Activated B cell treated with CpG ODN at 0.5 μM for 24 hours (primary cell): ENCODE results near the gene RBM39. TPM values are rescaled to one million over a fixed set of nuclear protein-coding genes. Genes with fewer than 3 reads are reported as not detected.
A peak's percentile ranks its signal among the peaks of the same experiment; 100 is the strongest.
"Not testable (repeated sequence)": the region's sequence is repeated elsewhere in the genome, so short reads cannot be mapped to it uniquely, and the experiment has no call there.

Source experiments
- ATAC-seq: fragments of 200-7000 bp; cut with Tn5 transposase; one replicate; pipeline ENCODE4 v1.10.0; 2021; ENCODE audit warnings: low read depth, mild to moderate bottlenecking, moderate library complexity
- CTCF ChIA-PET: fragments of 350-600 bp; sonication (Branson Sonifier 250); formaldehyde crosslinking; loops from one replicate; lab custom pipeline; 2021; ENCODE audit warnings: antibody characterized with exemption; lab: Charles Lee
- POLR2A ChIA-PET: fragments of 350-600 bp; sonication (Branson Sonifier 250); formaldehyde crosslinking; loops from one replicate; lab custom pipeline; 2021; ENCODE audit warnings: antibody characterized with exemption; lab: Charles Lee
- DNase-seq: peaks from one replicate; pipeline ENCODE4 v3.0.0; 2022
- H3K27ac Mint-ChIP-seq: one replicate; pipeline ENCODE4 v1.8.0; 2020; ENCODE audit warnings: mixed read lengths
- H3K27me3 Mint-ChIP-seq: one replicate; pipeline ENCODE4 v1.8.0; 2021; ENCODE audit warnings: mixed read lengths
- H3K36me3 Mint-ChIP-seq: one replicate; pipeline ENCODE4 v1.8.0; 2021; ENCODE audit warnings: low read depth, mixed read lengths
- H3K4me1 Mint-ChIP-seq: one replicate; pipeline ENCODE4 v1.8.0; 2021; ENCODE audit warnings: mixed read lengths
- H3K4me3 Mint-ChIP-seq: one replicate; pipeline ENCODE4 v1.8.0; 2020; ENCODE audit warnings: mild to moderate bottlenecking, mixed read lengths
- H3K9me3 Mint-ChIP-seq: one replicate; pipeline ENCODE4 v1.8.0; 2020; ENCODE audit warnings: mixed read lengths
- intact Hi-C: fragments of 100-400 bp; cut with micrococcal nuclease; formaldehyde crosslinking; loops from one replicate; pipeline ENCODE4 v1.15.1; 2024
- total RNA-seq: library from RNA; stranded (reverse); gene quantifications from 2 replicates; pipeline ENCODE4 v1.2.3, GENCODE V29; 2022
- TF ChIP-seq, protein P1 (sequence below): fragments of 200-600 bp; IDR thresholded peaks from one replicate; pipeline ENCODE4 v1.8.0; 2022; ENCODE audit warnings: antibody characterized with exemption, mild to moderate bottlenecking

The RBM39 gene
- total RNA-seq, 1 donor from 2014 or later, result 483 TPM

DNA sequence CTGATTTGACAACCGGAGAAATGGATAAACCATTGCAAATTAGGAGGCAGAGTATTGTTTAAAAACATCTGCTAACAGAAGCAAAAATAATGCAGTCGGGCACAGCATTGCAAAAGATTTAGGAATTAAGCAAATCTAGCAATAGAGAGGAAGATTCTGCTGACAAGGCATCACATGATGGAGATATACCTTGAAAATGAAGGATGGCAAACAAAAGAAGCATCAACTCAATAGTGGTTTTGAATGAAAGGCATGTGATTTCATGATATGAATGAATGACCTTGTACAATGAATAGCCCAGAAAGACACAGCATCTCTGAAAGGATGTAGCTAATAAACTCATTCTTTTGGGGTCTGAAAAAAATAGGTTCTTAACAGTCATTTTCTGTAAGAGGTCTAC is 8.6 kb upstream of the RBM39 start:
- ChIA-PET CTCF (no interaction called here), POLR2A (interaction anchor here (2.8 kb wide), 1 partner anchor 8 kb away, joined by 9 read pairs; the partner anchor contains the start of gene RBM39)
- H3K4me1 Mint-ChIP-seq, result no peaks in the 10 kb centered on the region
- H3K27me3 Mint-ChIP-seq, result no peaks in the 10 kb centered on the region
- no peak for ATAC-seq
- no peak overlapping the region for H3K4me3 Mint-ChIP-seq
- no peaks in the 10 kb centered on the region for H3K9me3 Mint-ChIP-seq
- DNase-seq, result no peak
- no peaks in the 10 kb centered on the region for H3K36me3 Mint-ChIP-seq
- intact Hi-C loops, result no loop called here
- TF ChIP-seq, protein P1, sequence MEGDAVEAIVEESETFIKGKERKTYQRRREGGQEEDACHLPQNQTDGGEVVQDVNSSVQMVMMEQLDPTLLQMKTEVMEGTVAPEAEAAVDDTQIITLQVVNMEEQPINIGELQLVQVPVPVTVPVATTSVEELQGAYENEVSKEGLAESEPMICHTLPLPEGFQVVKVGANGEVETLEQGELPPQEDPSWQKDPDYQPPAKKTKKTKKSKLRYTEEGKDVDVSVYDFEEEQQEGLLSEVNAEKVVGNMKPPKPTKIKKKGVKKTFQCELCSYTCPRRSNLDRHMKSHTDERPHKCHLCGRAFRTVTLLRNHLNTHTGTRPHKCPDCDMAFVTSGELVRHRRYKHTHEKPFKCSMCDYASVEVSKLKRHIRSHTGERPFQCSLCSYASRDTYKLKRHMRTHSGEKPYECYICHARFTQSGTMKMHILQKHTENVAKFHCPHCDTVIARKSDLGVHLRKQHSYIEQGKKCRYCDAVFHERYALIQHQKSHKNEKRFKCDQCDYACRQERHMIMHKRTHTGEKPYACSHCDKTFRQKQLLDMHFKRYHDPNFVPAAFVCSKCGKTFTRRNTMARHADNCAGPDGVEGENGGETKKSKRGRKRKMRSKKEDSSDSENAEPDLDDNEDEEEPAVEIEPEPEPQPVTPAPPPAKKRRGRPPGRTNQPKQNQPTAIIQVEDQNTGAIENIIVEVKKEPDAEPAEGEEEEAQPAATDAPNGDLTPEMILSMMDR, result no peak
- no peak overlapping the region for H3K27ac Mint-ChIP-seq

DNA sequence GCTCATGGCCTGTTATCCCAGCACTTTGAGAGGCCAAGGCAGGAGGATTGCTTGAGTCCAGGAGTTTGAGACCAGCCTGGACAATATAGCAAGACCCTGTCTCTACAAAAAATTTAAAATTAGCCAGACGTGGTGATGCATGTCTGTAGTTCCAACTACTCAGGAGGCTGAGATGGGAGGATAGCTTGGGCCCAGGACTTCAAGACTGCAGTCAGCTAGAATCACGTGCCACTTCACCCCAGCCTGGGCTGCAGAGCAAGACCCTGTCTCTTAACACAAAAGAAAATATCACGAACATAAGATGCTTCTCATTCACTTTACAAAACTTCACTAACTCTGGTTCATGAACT is 2.4 kb upstream of the RBM39 start:
- POLR2A ChIA-PET, result interaction anchor here (0.5 to 12.0 kb wide), 8 partner anchors 11 to 209 kb away, joined by 3 to 764 read pairs (median 26); partner anchors contain the start of genes CPNE1, PHF20, RBM12 and SCAND1
- not testable (repeated sequence) for H3K27me3 Mint-ChIP-seq

GRCh38 chr20:35743693-35744491 is 1.8 kb upstream of the RBM39 start:
- Mint-ChIP-seq H3K9me3 (no peaks in the 10 kb centered on the region), H3K4me3 (peak overlapping the region; percentile 99), H3K36me3 (peaks cover 34% of the 10 kb centered on the region), H3K27ac (peak overlapping the region; percentile 99), H3K27me3 (no peaks in the 10 kb centered on the region), H3K4me1 (peaks cover 36% of the 10 kb centered on the region)
- ATAC-seq (no peak), DNase-seq (no peak)
- intact Hi-C loops, result loop anchor here (1.0 to 5.0 kb wide), 3 partner anchors 24 to 787 kb away; partner anchors contain the start of genes GSS and MYH7B
- ChIA-PET POLR2A (interaction anchor here (0.5 to 12.0 kb wide), 25 partner anchors 8 to 1003 kb away, joined by 3 to 764 read pairs (median 11); partner anchors contain the start of genes CEP250, CPNE1, ERGIC3 and MMP24OS), CTCF (interaction anchor here (2.4 kb wide), 1 partner anchor 24 kb away, joined by 19 read pairs; no protein-coding TSS in a partner anchor)
- TF ChIP-seq, protein P1, result no peak

More for the DNA sequence above, 2.4 kb upstream of the RBM39 start:
- H3K27ac Mint-ChIP-seq, result peak overlapping the region; percentile 99
- H3K9me3 Mint-ChIP-seq, ATAC-seq, CTCF ChIA-PET, DNase-seq: not testable (repeated sequence)
- intact Hi-C loops, result loop anchor here (5.0 kb wide), 1 partner anchor 787 kb away; the partner anchor contains the start of genes GSS and MYH7B
- H3K36me3 Mint-ChIP-seq, result peaks cover 30% of the 10 kb centered on the region
- H3K4me1 Mint-ChIP-seq, result peaks cover 33% of the 10 kb centered on the region
- H3K4me3 Mint-ChIP-seq, result peak overlapping the region; percentile 99

GRCh38 chr20:35742741-35743523 is 872 bp upstream of the RBM39 start:
- POLR2A ChIA-PET, result interaction anchor here (0.5 to 12.0 kb wide), 55 partner anchors 9 to 1750 kb away, joined by 3 to 764 read pairs (median 5); partner anchors contain the start of genes CEP250, CPNE1, EIF2S2 and EIF6
- Mint-ChIP-seq H3K27ac (peak overlapping the region; percentile 99), H3K36me3 (peaks cover 43% of the 10 kb centered on the region), H3K9me3 (no peaks in the 10 kb centered on the region), H3K4me1 (peaks cover 46% of the 10 kb centered on the region), H3K27me3 (no peaks in the 10 kb centered on the region), H3K4me3 (peak overlapping the region; percentile 99)
- CTCF ChIA-PET, result interaction anchor here (0.8 to 2.4 kb wide), 8 partner anchors 12 to 279 kb away, joined by 3 to 21 read pairs (median 5); partner anchors contain the start of genes PHF20 and SCAND1
- intact Hi-C loops, result loop anchor here (1.0 to 5.0 kb wide), 11 partner anchors 25 to 786 kb away; partner anchors contain the start of genes CPNE1, ERGIC3, GSS and MYH7B
- TF ChIP-seq, protein P1, result no peak
- DNase-seq (no peak), ATAC-seq (peak; percentile 23)
